Ishikawa (cell line): ENCODE data around the gene TGM5.

Experiments used
- CEBPB ChIP-seq: IDR thresholded peaks from 2 replicates; pipeline ENCODE4 v1.6.1; 2012
- CREB1 ChIP-seq: IDR thresholded peaks from 2 replicates; pipeline ENCODE4 v1.6.1; 2012; ENCODE audit warnings: low read depth
- EP300 ChIP-seq: IDR thresholded peaks from 2 replicates; pipeline ENCODE4 v1.6.1; 2012; ENCODE audit warnings: borderline replicate concordance
- MAX ChIP-seq: IDR thresholded peaks from 2 replicates; pipeline ENCODE4 v1.6.1; 2012
- NFIC ChIP-seq: IDR thresholded peaks from 2 replicates; pipeline ENCODE4 v1.6.1; 2012
- RAD21 ChIP-seq: IDR thresholded peaks from 2 replicates; pipeline ENCODE4 v1.6.1; 2012; ENCODE audit warnings: low read depth
- TEAD4 ChIP-seq: IDR thresholded peaks from 2 replicates; pipeline ENCODE4 v1.6.1; 2012
- YY1 ChIP-seq: IDR thresholded peaks from 2 replicates; pipeline ENCODE4 v1.6.1; 2012; ENCODE audit warnings: low read depth
- TF ChIP-seq, protein P1 (sequence below): IDR thresholded peaks from 2 replicates; pipeline ENCODE4 v1.6.1; 2012; ENCODE audit warnings: low read depth, mild to moderate bottlenecking
- TF ChIP-seq, protein P2 (sequence below): IDR thresholded peaks from 2 replicates; pipeline ENCODE4 v1.6.1; 2012

DNA sequence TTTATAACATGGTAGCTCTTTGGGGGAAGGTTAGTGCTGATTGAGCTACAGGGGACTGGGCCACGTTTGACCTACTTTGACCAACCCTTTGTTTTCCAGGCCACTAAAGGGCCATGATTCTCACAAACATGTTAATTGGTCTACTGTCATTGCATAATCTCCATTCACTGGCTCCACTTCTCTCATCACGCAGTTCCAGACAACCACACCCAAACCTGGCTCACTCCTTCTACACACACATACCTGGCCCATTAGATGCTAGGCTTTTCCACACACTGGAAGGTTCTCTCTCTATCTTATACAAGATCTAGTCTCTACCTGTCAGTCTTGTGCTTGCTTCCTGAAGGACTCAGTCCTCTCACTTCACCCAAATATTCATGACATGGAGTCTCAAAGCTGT lies 15.9 kb downstream of the TGM5 start:
- no peak for TF ChIP-seq YY1
- TF ChIP-seq NFIC, result no peak
- TF ChIP-seq CREB1, result no peak
- no peak for TF ChIP-seq TEAD4
- TF ChIP-seq, protein P1, sequence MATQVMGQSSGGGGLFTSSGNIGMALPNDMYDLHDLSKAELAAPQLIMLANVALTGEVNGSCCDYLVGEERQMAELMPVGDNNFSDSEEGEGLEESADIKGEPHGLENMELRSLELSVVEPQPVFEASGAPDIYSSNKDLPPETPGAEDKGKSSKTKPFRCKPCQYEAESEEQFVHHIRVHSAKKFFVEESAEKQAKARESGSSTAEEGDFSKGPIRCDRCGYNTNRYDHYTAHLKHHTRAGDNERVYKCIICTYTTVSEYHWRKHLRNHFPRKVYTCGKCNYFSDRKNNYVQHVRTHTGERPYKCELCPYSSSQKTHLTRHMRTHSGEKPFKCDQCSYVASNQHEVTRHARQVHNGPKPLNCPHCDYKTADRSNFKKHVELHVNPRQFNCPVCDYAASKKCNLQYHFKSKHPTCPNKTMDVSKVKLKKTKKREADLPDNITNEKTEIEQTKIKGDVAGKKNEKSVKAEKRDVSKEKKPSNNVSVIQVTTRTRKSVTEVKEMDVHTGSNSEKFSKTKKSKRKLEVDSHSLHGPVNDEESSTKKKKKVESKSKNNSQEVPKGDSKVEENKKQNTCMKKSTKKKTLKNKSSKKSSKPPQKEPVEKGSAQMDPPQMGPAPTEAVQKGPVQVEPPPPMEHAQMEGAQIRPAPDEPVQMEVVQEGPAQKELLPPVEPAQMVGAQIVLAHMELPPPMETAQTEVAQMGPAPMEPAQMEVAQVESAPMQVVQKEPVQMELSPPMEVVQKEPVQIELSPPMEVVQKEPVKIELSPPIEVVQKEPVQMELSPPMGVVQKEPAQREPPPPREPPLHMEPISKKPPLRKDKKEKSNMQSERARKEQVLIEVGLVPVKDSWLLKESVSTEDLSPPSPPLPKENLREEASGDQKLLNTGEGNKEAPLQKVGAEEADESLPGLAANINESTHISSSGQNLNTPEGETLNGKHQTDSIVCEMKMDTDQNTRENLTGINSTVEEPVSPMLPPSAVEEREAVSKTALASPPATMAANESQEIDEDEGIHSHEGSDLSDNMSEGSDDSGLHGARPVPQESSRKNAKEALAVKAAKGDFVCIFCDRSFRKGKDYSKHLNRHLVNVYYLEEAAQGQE, result no peak
- TF ChIP-seq RAD21, result no peak
- no peak for TF ChIP-seq EP300
- no peak for TF ChIP-seq MAX
- TF ChIP-seq CEBPB, result no peak
- TF ChIP-seq, protein P2, sequence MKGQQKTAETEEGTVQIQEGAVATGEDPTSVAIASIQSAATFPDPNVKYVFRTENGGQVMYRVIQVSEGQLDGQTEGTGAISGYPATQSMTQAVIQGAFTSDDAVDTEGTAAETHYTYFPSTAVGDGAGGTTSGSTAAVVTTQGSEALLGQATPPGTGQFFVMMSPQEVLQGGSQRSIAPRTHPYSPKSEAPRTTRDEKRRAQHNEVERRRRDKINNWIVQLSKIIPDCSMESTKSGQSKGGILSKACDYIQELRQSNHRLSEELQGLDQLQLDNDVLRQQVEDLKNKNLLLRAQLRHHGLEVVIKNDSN, result no peak
